Gastrocnemius medialis (tissue), 4 donors: Measurements from ENCODE around the gene SNX6.

Source experiments
- CTCF ChIP-seq, 5 experiments: fragments of 450-650 bp in 3 of 5; fragments of 200-600 bp in 2 of 5; sonication (generic) in 2 of 5; IDR thresholded peaks in 4 of 5; conservative IDR thresholded peaks in 1 of 5; 1 replicate in 4 of 5; 2 replicates in 1 of 5; pipeline ENCODE4 v1.5.1; 2016 to 2019; ENCODE audit warnings: antibody characterized with exemption in 5 of 5, mild to moderate bottlenecking in 3 of 5, moderate library complexity in 3 of 5
- POLR2A ChIP-seq, 2 donors: fragments of 450-650 bp; IDR thresholded peaks; one replicate each; pipeline ENCODE4 v1.6.1; 2017; ENCODE audit warnings: antibody characterized with exemption in 2 of 2, mild to moderate bottlenecking in 2 of 2, moderate library complexity in 2 of 2

- TF ChIP-seq CTCF (IDR thresholded peaks at IDR 0.05 in 4 of 5, conservative IDR thresholded peaks at IDR 0.05 in 1 of 5) (no peak), POLR2A (IDR thresholded peaks at IDR 0.05) (no peak)
Measured at GRCh38 chr14:34571771-34572170, 58.2 kb downstream of the SNX6 start.
